Activated CD8-positive, alpha-beta memory T cell treated with anti-CD3 and anti-CD28 coated beads, Interleukin-2, amount 50 U/mL, for 48 hours (primary cell): ENCODE data around the gene USP6.
"Not testable (repeated sequence)": the region's sequence is repeated elsewhere in the genome, so short reads cannot be mapped to it uniquely, and the experiment has no call there.

Experiments used
- DNase-seq: peaks from one replicate; pipeline ENCODE4 v3.0.0-alpha.2; 2020

Gene USP6

DNA sequence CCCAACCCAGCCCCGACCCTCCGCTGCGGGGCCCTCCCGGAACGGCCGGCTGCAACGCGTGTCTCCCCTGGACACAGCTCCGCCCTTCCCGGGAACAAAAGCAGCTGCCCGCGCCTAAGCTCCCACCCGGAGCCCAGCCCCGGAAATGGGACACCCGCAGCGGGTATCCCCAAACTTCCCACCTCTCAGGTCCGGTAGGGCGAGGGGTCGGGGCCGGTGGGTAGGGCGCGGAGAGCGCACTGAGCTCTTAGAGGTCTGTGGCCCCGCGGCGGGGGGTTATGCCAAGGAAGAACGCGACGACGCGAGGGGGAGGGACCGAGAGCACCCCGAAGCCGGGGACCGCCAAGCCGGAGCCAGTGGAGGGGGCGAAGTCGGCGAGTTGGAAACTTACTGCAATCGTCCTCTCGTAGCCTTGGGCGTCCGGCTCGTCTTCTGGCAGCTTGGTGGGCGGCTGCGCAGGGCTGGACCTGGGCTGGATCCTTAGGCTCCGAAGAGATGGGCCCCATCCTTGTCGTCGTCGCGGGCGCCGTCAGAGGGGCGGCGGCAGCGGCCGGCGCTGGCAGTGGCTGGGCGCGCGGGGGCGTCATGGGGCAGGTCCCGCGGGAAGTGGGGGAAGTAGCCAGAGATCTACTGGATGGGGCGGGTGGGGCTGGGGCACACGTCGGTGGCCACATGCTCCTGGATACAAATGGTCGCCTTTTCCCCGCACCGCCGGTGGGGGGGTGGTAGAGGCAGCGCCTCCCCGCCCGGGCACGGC, 6.9 kb downstream of the USP6 start:
- peak; percentile 50 for DNase-seq

- DNase-seq, result peak; percentile 44
These were observed 7.7 kb downstream of the USP6 start for GRCh38 chr17:5123343-5124124.

DNA sequence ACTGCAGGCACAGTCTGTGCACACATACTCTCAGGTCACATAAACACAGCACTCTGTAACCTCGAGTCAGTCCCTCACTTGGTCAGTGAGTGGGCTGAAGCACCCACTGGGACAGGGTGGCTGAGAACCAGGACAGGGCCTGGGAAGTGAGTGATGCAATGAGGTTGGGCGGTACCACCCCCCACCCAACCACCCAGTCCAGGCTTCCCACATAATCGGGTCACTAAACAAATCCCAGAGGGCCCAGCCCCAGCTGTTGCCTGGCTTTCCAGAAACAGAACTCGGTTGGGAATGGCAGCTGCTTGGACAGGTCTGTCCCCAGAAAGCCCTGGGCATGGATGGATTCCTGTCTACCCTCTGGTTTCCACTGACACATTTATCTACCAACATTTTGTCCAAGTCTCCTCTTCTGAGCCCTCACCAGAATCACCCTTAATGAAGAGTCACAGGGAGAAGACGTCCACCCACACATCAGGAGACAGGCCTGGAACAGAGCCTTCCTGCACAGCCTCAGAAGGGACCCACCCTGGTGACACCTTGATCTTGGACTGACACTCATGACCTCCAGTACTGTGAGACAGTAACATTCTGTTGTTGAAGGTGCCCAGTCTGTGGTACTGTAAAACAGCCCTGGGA, 8.4 kb downstream of the USP6 start:
- not testable (repeated sequence) for DNase-seq

- not testable (repeated sequence) for DNase-seq
These were observed 9.1 kb downstream of the USP6 start for GRCh38 chr17:5124896-5125295.

- no peak for DNase-seq
These were observed 11.1 kb downstream of the USP6 start for GRCh38 chr17:5126719-5127488.

- no peak for DNase-seq
These were observed 12.1 kb downstream of the USP6 start for GRCh38 chr17:5127910-5128309.

DNA sequence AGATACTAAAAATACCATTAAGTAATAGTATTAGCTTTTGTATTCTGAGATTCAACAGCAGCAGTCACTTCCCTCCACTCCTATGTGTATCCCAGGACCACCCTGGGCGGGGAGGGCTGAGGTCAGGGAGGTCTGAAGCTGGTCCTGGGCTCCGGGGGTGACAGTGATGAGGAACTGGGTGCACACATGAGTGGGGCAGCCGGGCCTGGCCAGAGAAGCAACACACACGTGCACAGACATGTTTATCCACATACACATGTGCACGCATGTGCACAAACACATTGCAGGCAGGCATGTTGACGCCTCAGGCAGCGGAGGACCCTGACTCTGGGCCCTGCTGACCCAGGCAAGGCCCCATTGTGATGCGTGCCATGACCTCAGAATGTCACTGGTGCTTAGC, 12.6 kb downstream of the USP6 start:
- DNase-seq, result not testable (repeated sequence)

GRCh38 chr17:5128905-5129535, 13.2 kb downstream of the USP6 start:
- DNase-seq, result no peak

DNA sequence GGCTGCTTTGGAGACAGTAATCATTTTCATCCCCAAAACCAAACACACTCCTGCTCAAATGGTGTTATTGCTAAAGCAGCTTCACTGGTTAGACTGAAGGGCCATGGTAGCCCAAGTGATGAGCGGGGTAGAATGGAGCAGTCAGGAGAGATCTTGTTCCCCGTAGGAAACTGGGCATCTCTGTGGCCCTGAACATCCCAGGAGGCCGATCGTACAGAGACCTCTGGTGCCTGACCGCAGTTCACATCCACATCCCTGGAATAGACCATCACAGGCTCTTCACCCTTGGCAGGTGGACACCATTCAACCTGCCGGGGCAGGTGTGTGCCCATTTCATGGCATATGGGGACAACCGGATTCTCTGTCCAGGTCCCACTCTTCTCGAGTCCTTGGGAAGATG, 13.9 kb downstream of the USP6 start:
- not testable (repeated sequence) for DNase-seq

DNA sequence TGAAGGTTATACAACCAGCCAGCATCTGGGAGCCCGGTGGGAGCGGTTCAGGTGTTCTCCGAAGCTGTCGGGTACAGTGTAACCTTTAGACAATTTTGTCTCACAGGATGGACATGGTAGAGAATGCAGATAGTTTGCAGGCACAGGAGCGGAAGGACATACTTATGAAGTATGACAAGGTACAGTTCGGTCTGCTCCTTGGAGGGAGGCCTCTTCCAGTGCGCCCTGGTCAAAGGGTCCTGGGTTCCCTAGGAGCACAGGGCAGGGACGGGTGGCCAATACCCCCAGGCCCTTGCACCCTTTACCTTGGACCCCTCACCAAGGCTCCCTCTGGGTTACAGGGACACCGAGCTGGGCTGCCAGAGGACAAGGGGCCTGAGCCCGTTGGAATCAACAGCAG, 14.4 kb downstream of the USP6 start:
- not testable (repeated sequence) for DNase-seq

DNA sequence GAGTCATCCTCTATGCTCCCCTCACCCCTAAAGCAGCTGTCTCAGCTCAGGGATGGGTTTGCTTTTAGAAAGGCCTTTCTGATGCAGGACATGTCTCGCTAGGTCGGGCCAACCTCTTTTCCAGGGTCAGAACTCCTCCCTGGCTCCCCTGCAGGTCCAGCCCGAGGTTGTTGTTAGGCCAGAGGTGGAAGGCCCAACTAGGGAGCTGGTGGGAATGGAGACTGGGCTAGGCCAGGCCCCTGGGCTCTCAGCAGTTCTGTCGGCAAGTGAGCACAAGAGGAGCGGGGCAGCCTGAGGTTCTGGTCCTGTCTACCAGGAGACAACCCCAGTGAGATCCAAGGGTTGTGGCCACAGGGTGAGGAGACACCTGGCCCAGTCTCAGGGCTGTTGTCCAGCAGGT, 14.9 kb downstream of the USP6 start:
- not testable (repeated sequence) for DNase-seq

- no peak for DNase-seq
These were observed 15.4 kb downstream of the USP6 start for GRCh38 chr17:5131146-5131715.

DNA sequence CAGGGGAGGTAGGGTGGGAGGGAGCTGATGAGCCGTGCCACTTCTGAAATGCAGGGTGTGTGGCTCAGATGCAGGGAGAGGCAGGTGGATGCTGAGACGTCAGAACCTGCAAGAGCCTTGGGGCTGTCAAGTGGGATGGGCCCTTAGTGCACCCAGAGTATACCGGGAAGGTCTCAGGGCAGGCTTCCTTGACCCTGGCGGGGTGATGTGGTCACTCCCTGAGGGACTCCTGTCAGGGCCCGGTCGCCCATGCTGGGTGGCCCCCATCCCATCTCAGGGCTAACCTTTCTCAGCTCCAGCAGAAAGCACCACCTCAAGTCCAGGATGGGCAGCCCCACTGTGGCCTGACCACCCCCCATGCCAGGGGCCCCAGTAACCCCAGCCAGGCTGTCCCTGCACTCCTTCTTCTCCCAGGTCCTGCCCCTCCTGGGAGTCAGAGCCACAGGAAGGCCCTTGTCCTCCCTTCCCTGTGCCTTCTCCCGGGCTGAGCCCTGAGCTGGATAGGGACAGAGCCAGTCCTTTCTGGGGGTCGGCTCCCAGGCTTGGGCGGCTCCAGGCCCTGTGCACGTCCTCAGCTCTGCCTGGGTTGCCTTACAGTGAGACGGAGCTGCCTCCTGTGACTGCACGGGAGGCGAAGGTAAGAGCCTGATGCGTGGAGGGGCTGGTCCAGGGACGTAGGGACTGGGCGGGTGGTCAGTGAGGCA, 16.1 kb downstream of the USP6 start:
- not testable (repeated sequence) for DNase-seq

- not testable (repeated sequence) for DNase-seq
These were observed 16.8 kb downstream of the USP6 start for GRCh38 chr17:5132503-5133225.

GRCh38 chr17:5133311-5133710, 17.5 kb downstream of the USP6 start:
- no peak for DNase-seq

DNA sequence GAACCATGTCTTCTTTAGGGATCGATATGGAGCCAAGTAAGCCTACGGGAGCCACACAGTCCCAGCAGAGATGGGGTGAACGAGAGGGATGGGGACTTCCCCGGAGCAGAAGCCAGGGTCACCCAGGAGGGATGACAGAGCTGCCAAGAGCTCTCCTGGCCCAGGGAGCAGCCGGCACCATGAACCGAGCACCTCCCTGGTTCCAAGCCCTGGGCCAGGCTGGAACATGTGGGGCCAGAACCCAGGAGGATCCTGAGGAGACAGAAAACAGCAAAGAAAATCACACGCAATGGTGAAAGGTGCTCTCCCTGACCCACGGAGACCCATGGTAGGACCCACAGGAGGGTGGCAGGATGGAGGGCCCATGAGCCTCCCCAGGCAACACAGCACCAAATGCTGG, 18.1 kb downstream of the USP6 start:
- not testable (repeated sequence) for DNase-seq

GRCh38 chr17:5134571-5134970, 18.7 kb downstream of the USP6 start:
- not testable (repeated sequence) for DNase-seq

DNA sequence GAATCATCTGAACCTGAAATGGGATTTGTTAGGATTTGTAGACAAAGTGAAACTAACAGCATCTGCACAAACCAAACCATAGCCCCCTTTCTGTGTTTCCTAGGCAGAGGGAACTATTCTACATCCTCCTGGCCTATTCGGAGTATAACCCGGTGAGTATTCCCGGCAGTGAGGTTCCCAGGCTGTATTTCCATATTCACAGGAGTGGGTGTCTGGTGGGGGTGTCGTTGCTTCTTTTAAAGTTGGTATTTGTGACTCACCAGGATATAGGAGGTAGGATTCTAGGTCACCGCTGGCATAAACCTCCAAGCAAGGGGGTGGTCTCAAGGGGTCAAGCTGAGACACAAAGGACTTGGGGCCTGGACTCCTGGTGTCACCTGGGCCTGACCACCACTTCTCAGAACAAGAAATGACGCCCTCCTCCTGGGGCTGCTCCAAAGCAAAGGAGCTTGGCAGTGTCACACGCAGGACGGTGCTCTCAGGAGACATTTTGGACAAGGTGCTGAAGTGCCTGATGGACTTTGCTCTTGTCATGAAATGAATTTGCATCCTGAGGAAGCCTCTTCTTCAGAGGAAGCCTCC, 19.4 kb downstream of the USP6 start:
- DNase-seq, result not testable (repeated sequence)

DNA sequence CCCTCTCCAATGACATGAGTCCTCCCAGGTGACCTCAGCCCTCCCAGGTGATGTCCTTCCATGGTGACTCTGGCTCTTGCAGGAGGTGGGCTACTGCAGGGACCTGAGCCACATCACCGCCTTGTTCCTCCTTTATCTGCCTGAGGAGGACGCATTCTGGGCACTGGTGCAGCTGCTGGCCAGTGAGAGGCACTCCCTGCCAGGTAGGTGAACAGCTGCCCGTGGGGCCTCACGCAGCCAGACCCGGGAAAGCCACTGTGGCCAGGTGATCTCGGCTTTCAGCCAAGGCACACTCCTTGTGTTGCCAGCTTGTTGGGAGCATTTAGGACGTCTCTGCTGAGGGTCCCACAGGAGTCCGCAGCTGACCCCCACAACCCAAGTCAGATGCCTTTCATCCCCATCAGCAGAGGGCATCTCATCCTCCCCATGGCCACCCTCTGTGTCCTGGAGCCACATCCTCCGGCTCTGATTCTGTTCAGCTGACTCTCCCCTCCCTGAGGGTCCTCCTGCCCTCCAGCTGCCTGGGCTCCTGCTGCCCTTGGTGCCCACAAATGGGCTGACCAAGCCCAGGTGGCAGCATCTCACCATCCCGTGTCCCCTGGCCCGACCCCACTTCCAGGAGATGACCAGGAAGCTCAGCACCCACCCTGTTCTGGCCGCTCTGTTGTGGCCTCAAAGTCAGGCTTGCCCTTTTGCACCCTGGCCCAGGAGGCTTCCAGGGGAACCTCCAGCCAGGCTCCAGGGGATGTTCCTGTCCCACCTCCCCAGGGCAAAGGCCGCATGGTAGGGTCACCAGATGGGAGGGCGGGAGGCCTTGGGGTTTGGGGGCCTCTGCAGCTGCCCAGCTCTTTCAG, 20.1 kb downstream of the USP6 start:
- no peak for DNase-seq
